SU-DHL-6 (cell line): Measurements from ENCODE around the gene STAT1.

ENCODE experiments used
- H2AFZ ChIP-seq: fragments of 200-600 bp; sonication (generic); 2 replicates; pipeline ENCODE4 v1.6.1; 2014; ENCODE audit warnings: low read depth, mild to moderate bottlenecking, moderate library complexity, mixed read lengths, antibody characterized with exemption, low read length; ENCODE audit not compliant: severe bottlenecking
- H3F3A ChIP-seq: fragments of 200-600 bp; shearing (Covaris generic); 2 replicates; pipeline ENCODE4 v1.6.0; 2016; ENCODE audit warnings: antibody characterized with exemption, mild to moderate bottlenecking; ENCODE audit not compliant: insufficient read depth
- H3K27ac ChIP-seq: fragments of 200-600 bp; sonication (generic); 2 replicates; pipeline ENCODE4 v1.5.1; 2016; ENCODE audit warnings: low read depth, mild to moderate bottlenecking, low read length, moderate library complexity, mixed read lengths
- H3K27me3 ChIP-seq: fragments of 200-600 bp; sonication (generic), shearing (Covaris generic); 2 replicates; pipeline ENCODE4 v1.6.0; 2014; ENCODE audit warnings: mild to moderate bottlenecking, low read length
- H3K36me3 ChIP-seq: fragments of 200-600 bp; sonication (generic); 2 replicates; pipeline ENCODE4 v1.6.1; 2014; ENCODE audit warnings: mild to moderate bottlenecking, low read length, mixed read lengths
- H3K4me2 ChIP-seq: fragments of 300-600, 200-600 bp; shearing (Covaris generic), sonication (generic); 2 replicates; pipeline ENCODE4 v1.6.0; 2014; ENCODE audit warnings: low read length, low read depth, mild to moderate bottlenecking; ENCODE audit not compliant: poor library complexity, severe bottlenecking
- H3K4me3 ChIP-seq: fragments of 200-600 bp; sonication (generic); 2 replicates; pipeline ENCODE4 v1.5.1; 2014; ENCODE audit warnings: antibody characterized with exemption, low read length, mild to moderate bottlenecking, mixed read lengths; ENCODE audit not compliant: insufficient read depth, poor library complexity, severe bottlenecking
- H3K79me2 ChIP-seq: fragments of 200-600 bp; sonication (generic); 2 replicates; pipeline ENCODE4 v1.6.1; 2014; ENCODE audit warnings: mild to moderate bottlenecking, low read length, moderate library complexity; ENCODE audit not compliant: insufficient read depth
- H3K9ac ChIP-seq: fragments of 200-600 bp; sonication (generic); 2 replicates; pipeline ENCODE4 v1.7.0; 2014; ENCODE audit warnings: mild to moderate bottlenecking, low read length
- H3K9me2 ChIP-seq: fragments of 200-600 bp; sonication (generic); replicated peaks from 2 replicates; pipeline ENCODE4 v1.6.1; 2014; ENCODE audit warnings: low read length; ENCODE audit not compliant: insufficient read depth
- H3K9me3 ChIP-seq: fragments of 200-600 bp; sonication (generic); 2 replicates; pipeline ENCODE4 v1.6.1; 2014; ENCODE audit warnings: low read length, mixed read lengths; ENCODE audit not compliant: insufficient read depth
- H4K20me1 ChIP-seq: fragments of 200-600 bp; sonication (generic); 2 replicates; pipeline ENCODE4 v1.6.1; 2014; ENCODE audit warnings: low read depth, mild to moderate bottlenecking, antibody characterized with exemption, low read length, moderate library complexity, mixed read lengths
- CTCF ChIP-seq: fragments of 200-600 bp; sonication (generic); IDR thresholded peaks from one replicate; pipeline ENCODE4 v1.5.1; 2017; ENCODE audit warnings: antibody characterized with exemption, mild to moderate bottlenecking, low read length, moderate library complexity; ENCODE audit not compliant: insufficient read depth, poor library complexity, severe bottlenecking
- EZH2phosphoT487 ChIP-seq: fragments of 200-600 bp; sonication (generic), shearing (Covaris generic); conservative IDR thresholded peaks from 2 replicates; pipeline ENCODE4 v1.6.1; 2018; ENCODE audit warnings: mild to moderate bottlenecking, antibody characterized with exemption, low read length, moderate library complexity, mixed read lengths

The STAT1 gene

GRCh38 chr2:190940454-190940853 lies 73.5 kb downstream of the STAT1 start:
- Histone ChIP-seq H3F3A (peaks cover 29% of the 10 kb centered on the region; the same call in 1 of the 2 replicates), H3K4me2 (no peak overlapping the region), H3K9ac (no peak overlapping the region), H3K36me3 (peaks cover 20% of the 10 kb centered on the region), H4K20me1 (0 out of 2 replicates have a peak, but pooled peaks cover 5% of the 10 kb centered on the region), H3K4me3 (no peak overlapping the region), H3K27ac (no peak overlapping the region), H3K9me3 (no peaks in the 10 kb centered on the region), H3K27me3 (no peaks in the 10 kb centered on the region), H3K9me2 (no peaks in the 10 kb centered on the region), H2AFZ (no peak overlapping the region), H3K79me2 (no peaks in the 10 kb centered on the region)
- no peak for TF ChIP-seq CTCF
- TF ChIP-seq EZH2phosphoT487, result no peak

GRCh38 chr2:190938771-190939335 lies 75.1 kb downstream of the STAT1 start:
- peaks cover 26% of the 10 kb centered on the region for H3K36me3 ChIP-seq
- no peak overlapping the region for H3K27ac ChIP-seq
- H3K4me2 ChIP-seq, result no peak overlapping the region
- H2AFZ ChIP-seq, result no peak overlapping the region
- no peak for TF ChIP-seq CTCF
- TF ChIP-seq EZH2phosphoT487, result no peak
- H3K79me2 ChIP-seq, result no peaks in the 10 kb centered on the region
- no peak overlapping the region for H3K4me3 ChIP-seq
- no peaks in the 10 kb centered on the region for H3K9me2 ChIP-seq
- H3F3A ChIP-seq, result peaks cover 35% of the 10 kb centered on the region; the same call in 1 of the 2 replicates
- no peak overlapping the region for H3K9ac ChIP-seq
- H3K9me3 ChIP-seq, result no peaks in the 10 kb centered on the region
- 0 out of 2 replicates have a peak, but pooled peaks cover 5% of the 10 kb centered on the region for H4K20me1 ChIP-seq
- no peaks in the 10 kb centered on the region for H3K27me3 ChIP-seq

- peaks cover 50% of the 10 kb centered on the region; the same call in 1 of the 2 replicates for H3F3A ChIP-seq
Measured at GRCh38 chr2:190935054-190935453, 78.9 kb downstream of the STAT1 start.

More at GRCh38 chr2:190935054-190935453, 78.9 kb downstream of the STAT1 start:
- no peaks in the 10 kb centered on the region for H3K9me3 ChIP-seq
- H3K27me3 ChIP-seq, result no peaks in the 10 kb centered on the region
- peaks cover 5% of the 10 kb centered on the region; the same call in 1 of the 2 replicates for H4K20me1 ChIP-seq
- TF ChIP-seq EZH2phosphoT487 (no peak), CTCF (no peak)
- H3K36me3 ChIP-seq, result peaks cover 61% of the 10 kb centered on the region
- H3K9ac ChIP-seq, result no peak overlapping the region
- H2AFZ ChIP-seq, result no peak overlapping the region
- H3K9me2 ChIP-seq, result no peaks in the 10 kb centered on the region
- no peak overlapping the region for H3K27ac ChIP-seq
- no peak overlapping the region for H3K4me3 ChIP-seq
- H3K4me2 ChIP-seq, result no peak overlapping the region
- no peaks in the 10 kb centered on the region for H3K79me2 ChIP-seq
